Endothelial cell of umbilical vein (primary cell): ENCODE data around the gene VAV3.

Source experiments
- CTCF ChIP-seq, 2 donors: IDR thresholded peaks; 1 replicate in 1 of 2; 2 replicates in 1 of 2; pipeline ENCODE4 v1.5.1; 2011; ENCODE audit warnings: low read length in 2 of 2, mild to moderate bottlenecking in 2 of 2, moderate library complexity in 2 of 2, control low read depth in 1 of 2, inconsistent platforms in 1 of 2, low read depth in 1 of 2; ENCODE audit not compliant: insufficient read depth in 1 of 2; ENCODE audit errors: extremely low read depth in 1 of 2
- EZH2 ChIP-seq: IDR thresholded peaks from 2 replicates; pipeline ENCODE4 v1.6.1; 2012; ENCODE audit warnings: borderline replicate concordance, low read depth, mild to moderate bottlenecking, moderate library complexity, low read length, inconsistent platforms; ENCODE audit not compliant: severe bottlenecking
- JUN ChIP-seq: IDR thresholded peaks from 2 replicates; pipeline ENCODE4 v1.6.1; 2011; ENCODE audit warnings: borderline replicate concordance, low read depth; ENCODE audit not compliant: insufficient read length, insufficient read depth
- MAX ChIP-seq: IDR thresholded peaks from 2 replicates; pipeline ENCODE4 v1.6.1; 2011; ENCODE audit not compliant: insufficient read depth, insufficient read length
- MYC ChIP-seq: IDR thresholded peaks from one replicate; pipeline ENCODE4 v1.6.1; 2011; ENCODE audit warnings: mild to moderate bottlenecking, low read depth, low read length
- POLR2A ChIP-seq: IDR thresholded peaks from 2 replicates; pipeline ENCODE4 v1.6.1; 2012; ENCODE audit warnings: low read depth, mild to moderate bottlenecking, control low read depth, low read length
- POLR2AphosphoS5 ChIP-seq: IDR thresholded peaks from 2 replicates; pipeline ENCODE4 v1.6.1; 2012; ENCODE audit warnings: low read depth, mild to moderate bottlenecking, control low read depth, low read length, moderate library complexity; ENCODE audit not compliant: insufficient read depth

- TF ChIP-seq EZH2, result no peak
- no peak for TF ChIP-seq CTCF (IDR thresholded peaks at IDR 0.05; ENCODE audit: extremely low read depth in 1 of 2, insufficient read depth in 1 of 2, low read depth in 1 of 2, low read length in 2 of 2)
- TF ChIP-seq MAX, result no peak
- no peak for TF ChIP-seq POLR2AphosphoS5
- no peak for TF ChIP-seq POLR2A
- no peak for TF ChIP-seq JUN
- no peak for TF ChIP-seq MYC
Measured at GRCh38 chr1:107838056-107838455, 126.9 kb downstream of the VAV3 start.
